ENCODE results near the gene TMC4. TPM values are rescaled to one million over a fixed set of nuclear protein-coding genes. Genes with fewer than 3 reads are reported as not detected.
A peak's percentile ranks its signal among the peaks of the same experiment; 100 is the strongest.

Gene TMC4
- total RNA-seq, 1 experiment from 2014 or later: 13.4 TPM

- peaks cover 60% of the 10 kb centered on the region for H4K20me1 ChIP-seq (ENCODE audit: low read length)
- ATAC-seq (peak; percentile 91), DNase-seq (peak; percentile 99)
- H3K79me2 ChIP-seq (ENCODE audit: low read length): peaks cover 48% of the 10 kb centered on the region
- H3F3A ChIP-seq (ENCODE audit: low read length, unreplicated experiment): peaks cover 23% of the 10 kb centered on the region
- H3K9ac ChIP-seq (ENCODE audit: low read length): no peak overlapping the region
- H3K9me2 ChIP-seq (replicated peaks; ENCODE audit: low read length): no peaks in the 10 kb centered on the region
- no peaks in the 10 kb centered on the region for H3K27me3 ChIP-seq (ENCODE audit: low read length)
- TF ChIP-seq EZH2phosphoT487 (IDR thresholded peaks at IDR 0.05; ENCODE audit: borderline replicate concordance, low read length) (no peak), EZH2 (IDR thresholded peaks at IDR 0.05; ENCODE audit: low read length, unreplicated experiment) (no peak), CTCF (conservative IDR thresholded peaks at IDR 0.05; ENCODE audit: low read depth, low read length) (no peak)
- H3K4me3 ChIP-seq (ENCODE audit: low read length): no peak overlapping the region
- ChIA-PET POLR2A (ENCODE audit: unreplicated experiment) (interaction anchor here (0.5 to 1.6 kb wide), 4 partner anchors 8 to 341 kb away, joined by 3 to 18 read pairs (median 3); partner anchors contain the start of genes LENG9, MBOAT7 and TSEN34), CTCF (interaction anchor here (0.6 kb wide), 1 partner anchor 184 kb away, joined by 6 read pairs; no protein-coding TSS in a partner anchor)
- no TSS peak for BruUV-seq (replicated peaks)
- H3K4me1 ChIP-seq (ENCODE audit: insufficient read depth, low read length): peaks cover 36% of the 10 kb centered on the region
- peak overlapping the region; percentile 72 for H3K27ac ChIP-seq (ENCODE audit: low read length)
- H3K9me3 ChIP-seq (ENCODE audit: low read length): no peaks in the 10 kb centered on the region
- peak overlapping the region; percentile 50 for H3K4me2 ChIP-seq (ENCODE audit: low read length)
- peaks cover 40% of the 10 kb centered on the region for H3K36me3 ChIP-seq (ENCODE audit: low read depth, low read length)
- no peak overlapping the region for H2AFZ ChIP-seq (ENCODE audit: low read length)
- intact Hi-C loops (cut with micrococcal nuclease): no loop called here
These were observed 37.0 kb upstream of the TMC4 start for GRCh38 chr19:54209811-54210494.

GRCh38 chr19:54209058-54209810 lies 36.3 kb upstream of the TMC4 start:
- H3K27ac ChIP-seq (ENCODE audit: low read length): peak overlapping the region; percentile 72
- no peaks in the 10 kb centered on the region for H3K9me2 ChIP-seq (replicated peaks; ENCODE audit: low read length)
- DNase-seq (peak; percentile 26), ATAC-seq (peak; percentile 48)
- H3K9me3 ChIP-seq (ENCODE audit: low read length): no peaks in the 10 kb centered on the region
- H3F3A ChIP-seq (ENCODE audit: low read length, unreplicated experiment): peaks cover 31% of the 10 kb centered on the region
- no peak for TF ChIP-seq EZH2phosphoT487 (IDR thresholded peaks at IDR 0.05; ENCODE audit: borderline replicate concordance, low read length)
- TF ChIP-seq CTCF (conservative IDR thresholded peaks at IDR 0.05; ENCODE audit: low read depth, low read length): no peak
- H2AFZ ChIP-seq (ENCODE audit: low read length): no peak overlapping the region
- peak overlapping the region; percentile 32 for H3K4me2 ChIP-seq (ENCODE audit: low read length)
- peaks cover 67% of the 10 kb centered on the region for H4K20me1 ChIP-seq (ENCODE audit: low read length)
- no peaks in the 10 kb centered on the region for H3K27me3 ChIP-seq (ENCODE audit: low read length)
- POLR2A ChIA-PET (ENCODE audit: unreplicated experiment): interaction anchor here (0.5 to 1.6 kb wide), 2 partner anchors 19 to 254 kb away, joined by 3 to 18 read pairs; partner anchors contain the start of genes LENG9, MBOAT7 and TSEN34
- BruUV-seq (replicated peaks): no TSS peak
- CTCF ChIA-PET: interaction anchor here (0.6 kb wide), 1 partner anchor 184 kb away, joined by 6 read pairs; no protein-coding TSS in a partner anchor
- no peak overlapping the region for H3K9ac ChIP-seq (ENCODE audit: low read length)
- H3K4me1 ChIP-seq (ENCODE audit: insufficient read depth, low read length): peaks cover 43% of the 10 kb centered on the region
- intact Hi-C loops (cut with micrococcal nuclease): no loop called here
- peaks cover 47% of the 10 kb centered on the region for H3K36me3 ChIP-seq (ENCODE audit: low read depth, low read length)
- peaks cover 55% of the 10 kb centered on the region for H3K79me2 ChIP-seq (ENCODE audit: low read length)
- no peak overlapping the region for H3K4me3 ChIP-seq (ENCODE audit: low read length)

Measured in PC-3 (cell line).